ENCODE results near the gene PPIF.

The PPIF gene

DNA sequence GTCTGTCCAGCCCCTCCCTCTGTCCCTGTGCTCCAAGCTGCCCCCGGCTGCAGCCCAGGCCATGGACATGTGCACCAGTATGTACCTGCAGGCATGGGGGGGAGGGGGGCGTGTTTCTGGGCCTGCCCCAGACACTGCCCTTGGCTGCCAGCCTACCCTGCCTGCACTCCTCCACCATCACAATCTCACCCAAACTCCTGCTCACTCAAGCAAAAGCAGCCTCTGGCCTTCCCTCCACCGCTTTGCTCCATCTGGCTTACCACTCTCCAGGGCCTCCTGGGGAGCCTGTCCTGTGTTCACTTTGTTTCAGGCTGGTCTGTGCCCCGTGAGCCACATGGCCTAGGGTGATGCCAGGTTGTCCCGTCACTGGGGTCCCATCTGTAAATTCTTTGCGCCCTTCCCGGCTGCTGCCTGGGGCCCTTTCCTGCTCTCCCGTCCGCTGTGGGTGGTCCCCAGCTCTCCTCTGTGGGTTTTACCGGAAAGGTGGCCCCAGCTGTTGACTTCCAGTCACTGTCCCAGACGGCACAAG lies 33.3 kb upstream of the PPIF start:
- no peak for FAIRE-seq

- no peak for FAIRE-seq
These were observed 32.3 kb upstream of the PPIF start for GRCh38 chr10:79314761-79315601.

DNA sequence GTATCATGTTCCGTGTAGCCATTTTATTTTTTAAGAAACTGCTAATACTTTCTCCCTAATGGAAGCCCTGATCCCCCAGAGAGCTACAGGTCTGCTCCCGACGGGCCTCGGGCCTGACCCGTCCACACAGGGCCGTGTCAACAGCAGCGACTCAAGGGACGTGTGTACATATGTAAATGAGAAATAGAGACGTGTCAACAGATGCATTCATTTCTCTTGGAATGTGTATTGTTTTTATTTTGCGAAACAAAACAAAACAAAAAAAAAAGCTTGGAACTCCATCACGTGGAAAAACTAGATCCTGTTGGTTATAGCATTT lies 31.7 kb upstream of the PPIF start:
- FAIRE-seq = no peak

DNA sequence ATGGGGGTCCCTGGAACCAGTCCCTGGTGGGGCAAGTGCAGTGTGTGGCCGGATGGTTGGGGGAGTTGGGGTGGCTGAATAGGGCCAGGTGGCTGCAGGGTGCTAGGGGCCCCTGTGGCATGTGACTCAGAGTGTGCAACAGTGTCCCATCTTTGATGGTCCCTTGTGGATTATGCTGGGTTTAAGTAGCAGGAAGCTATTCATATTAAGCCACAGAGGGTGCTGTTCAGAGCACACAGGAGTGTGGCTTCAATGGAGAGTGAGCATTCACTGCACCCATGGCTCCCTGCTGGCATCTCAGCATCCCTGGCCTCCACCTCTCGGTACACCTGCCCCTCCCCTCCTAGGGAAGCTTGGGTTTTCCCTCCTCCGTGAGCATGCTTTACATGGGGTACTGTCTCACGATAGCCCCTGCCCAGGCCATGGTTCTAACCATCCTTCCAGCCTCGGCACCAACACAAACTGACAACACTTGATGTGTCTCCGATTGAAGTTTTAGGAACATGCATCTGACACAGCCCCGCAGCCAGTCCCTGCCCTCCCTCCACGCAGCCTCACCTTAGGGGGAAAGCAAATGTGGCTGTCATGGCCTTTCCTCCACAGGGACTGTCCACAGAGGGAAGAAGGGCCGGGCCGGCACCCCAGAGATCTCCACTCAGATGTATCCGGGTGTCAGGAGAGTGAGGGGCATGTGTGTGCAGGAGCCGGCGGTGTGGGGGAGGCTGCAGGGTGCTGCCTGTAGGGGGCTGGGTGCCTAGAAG lies 30.4 kb upstream of the PPIF start:
- no peak for FAIRE-seq

DNA sequence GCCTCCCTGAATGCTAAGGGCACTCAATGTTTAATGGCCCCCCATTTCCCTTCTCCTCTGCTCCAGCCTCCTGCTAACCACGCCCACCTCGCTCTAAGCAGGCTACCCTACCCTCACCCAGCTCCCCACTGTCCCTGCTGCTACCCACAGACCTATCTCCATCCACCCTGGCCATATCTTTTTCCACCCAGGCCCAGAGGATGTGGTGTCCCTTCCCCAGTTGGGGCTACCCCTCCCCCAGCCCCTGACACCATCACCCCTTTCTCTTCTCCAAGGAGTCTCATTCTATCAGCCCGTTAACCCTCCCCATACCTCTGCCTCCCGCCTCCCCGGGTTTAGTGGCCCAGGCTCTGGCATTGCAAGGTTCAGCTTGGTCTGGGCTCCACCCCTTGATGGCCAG lies 28.9 kb upstream of the PPIF start:
- FAIRE-seq = no peak

- no peak for FAIRE-seq
These were observed 28.0 kb upstream of the PPIF start for GRCh38 chr10:79319115-79319771.

- FAIRE-seq = no peak
These were observed 27.0 kb upstream of the PPIF start for GRCh38 chr10:79320316-79320715.

DNA sequence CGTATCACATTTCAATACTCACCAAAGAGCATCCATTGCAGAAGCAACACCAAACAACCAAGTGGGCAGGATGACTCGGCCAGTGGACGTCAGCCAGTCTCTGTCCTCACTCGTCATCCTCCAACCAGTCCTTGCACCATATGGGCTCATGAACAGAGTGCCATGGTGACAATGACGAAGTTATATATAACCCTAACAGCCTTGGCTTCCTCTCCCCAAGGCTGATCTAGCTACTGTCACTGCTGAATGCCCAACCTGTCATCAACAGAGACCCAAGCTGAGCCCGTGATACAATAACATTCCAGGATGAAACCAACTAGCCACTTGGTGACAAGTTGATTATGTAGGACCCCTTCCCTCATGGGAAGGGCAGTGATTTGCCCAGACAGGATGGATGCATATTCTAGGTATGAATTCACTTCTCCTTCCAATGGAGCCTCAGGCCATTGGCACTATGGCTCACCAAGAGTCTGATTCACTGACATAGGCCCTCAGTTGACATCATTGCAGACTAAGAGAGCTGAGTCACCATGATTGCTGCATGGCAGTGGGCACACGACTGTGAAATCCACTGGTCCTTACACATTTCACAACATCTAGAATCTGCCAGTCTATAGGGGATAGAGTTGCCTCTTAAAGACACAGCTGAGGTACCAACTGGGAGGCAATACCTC lies 26.3 kb upstream of the PPIF start:
- no peak for FAIRE-seq

DNA sequence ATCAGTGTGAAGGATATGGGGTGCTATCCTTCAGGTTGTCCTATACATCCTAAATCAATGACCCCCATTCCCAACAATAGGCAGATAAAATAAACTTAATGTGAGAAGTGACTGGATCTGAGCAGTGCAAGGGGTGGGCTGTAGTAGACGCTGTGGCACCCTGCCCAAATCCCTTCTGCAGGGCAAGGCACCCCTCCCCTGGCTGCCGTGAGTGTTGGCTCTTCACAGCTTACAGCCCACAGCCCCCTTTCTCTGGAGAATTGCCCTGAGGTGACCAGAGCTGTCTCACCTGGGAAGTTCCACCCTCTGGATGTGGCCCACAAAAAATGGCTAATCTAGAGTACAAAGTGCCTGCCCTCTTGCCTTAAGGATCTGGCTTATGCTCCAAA lies 25.8 kb upstream of the PPIF start:
- no peak for FAIRE-seq

GRCh38 chr10:79321951-79322350 lies 25.3 kb upstream of the PPIF start:
- no peak for FAIRE-seq

DNA sequence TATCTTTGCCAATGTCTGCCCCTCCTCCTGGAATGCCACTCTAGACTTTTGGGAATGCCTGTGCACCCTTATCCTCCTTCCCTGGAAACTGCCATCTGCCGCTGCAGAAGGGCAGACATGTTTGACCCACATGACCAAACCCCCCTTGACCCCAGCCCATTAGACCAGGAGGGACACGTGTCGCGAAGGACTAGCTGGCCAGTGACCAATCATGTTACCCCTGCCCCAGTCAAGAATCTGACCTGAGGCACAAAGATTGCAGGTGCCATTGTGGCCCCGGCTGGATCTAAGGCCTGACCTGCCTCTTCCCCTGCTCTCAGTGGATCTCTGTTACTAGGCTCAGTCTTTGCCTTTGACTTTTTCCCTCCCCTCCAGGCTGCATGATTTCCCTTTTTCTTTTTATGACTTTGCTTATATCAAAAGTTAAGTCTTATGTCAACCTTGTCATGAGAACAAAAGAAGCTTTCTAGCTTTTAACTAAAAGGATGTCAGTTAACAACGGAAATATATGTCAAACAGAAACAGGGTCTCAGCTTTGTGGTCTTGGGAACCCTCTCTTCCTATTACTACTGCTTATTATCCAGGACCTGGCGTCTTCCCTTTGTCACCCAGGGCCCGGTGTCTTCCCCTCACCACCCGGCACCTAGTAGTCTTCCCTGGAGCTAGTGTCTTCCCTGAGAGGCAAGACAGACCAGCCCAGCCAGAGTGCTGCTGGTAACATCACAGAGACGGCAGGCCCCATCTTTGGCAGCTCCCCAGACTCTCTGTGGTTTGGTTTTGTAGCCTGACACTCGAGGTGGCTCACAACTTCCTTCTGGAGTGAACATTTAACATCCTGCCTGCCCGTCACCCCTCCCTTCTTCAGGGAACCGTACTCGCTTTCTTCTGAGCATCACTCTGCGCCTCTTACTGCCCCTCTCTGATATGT lies 24.4 kb upstream of the PPIF start:
- FAIRE-seq = no peak

- no peak for FAIRE-seq
These were observed 23.7 kb upstream of the PPIF start for GRCh38 chr10:79323602-79324001.

- FAIRE-seq = no peak
These were observed 23.1 kb upstream of the PPIF start for GRCh38 chr10:79324032-79324695.

DNA sequence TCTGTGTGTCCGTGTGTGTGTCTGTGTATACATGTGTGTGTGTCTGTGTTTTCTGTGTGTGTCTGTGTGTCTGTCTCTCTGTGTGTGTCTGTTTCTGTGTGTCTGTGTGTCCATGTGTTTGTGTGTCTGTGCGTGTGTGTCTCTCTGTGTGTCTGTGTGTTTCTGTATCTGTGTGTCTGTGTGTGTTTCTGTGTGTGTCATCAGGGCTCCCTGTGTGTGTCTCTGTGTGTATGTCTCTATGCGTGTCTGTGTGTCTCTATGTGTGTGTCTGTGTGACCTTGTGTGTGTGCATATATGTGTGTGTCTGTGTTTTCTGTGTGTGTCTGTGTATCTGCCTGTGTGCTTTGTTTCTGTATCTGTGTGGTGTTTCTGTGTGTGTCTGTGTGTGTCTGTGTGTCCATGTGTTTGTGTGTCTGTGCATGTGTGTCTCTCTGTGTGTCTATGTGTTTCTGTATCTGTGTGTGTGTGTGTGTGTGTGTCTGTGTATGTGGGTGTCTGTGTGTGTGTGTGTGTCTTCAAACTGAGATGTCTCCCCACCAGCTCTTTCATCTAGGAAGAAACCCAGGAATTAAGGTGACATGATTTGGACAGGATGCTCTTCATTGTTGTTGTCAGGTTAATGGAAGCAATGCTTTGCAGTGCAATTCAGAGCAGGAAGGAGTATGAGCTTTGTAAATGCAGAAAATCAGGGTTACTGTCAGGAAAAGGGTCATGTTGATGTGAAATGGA lies 20.7 kb upstream of the PPIF start:
- no peak for FAIRE-seq

GRCh38 chr10:79327090-79327457 lies 20.2 kb upstream of the PPIF start:
- no peak for FAIRE-seq

DNA sequence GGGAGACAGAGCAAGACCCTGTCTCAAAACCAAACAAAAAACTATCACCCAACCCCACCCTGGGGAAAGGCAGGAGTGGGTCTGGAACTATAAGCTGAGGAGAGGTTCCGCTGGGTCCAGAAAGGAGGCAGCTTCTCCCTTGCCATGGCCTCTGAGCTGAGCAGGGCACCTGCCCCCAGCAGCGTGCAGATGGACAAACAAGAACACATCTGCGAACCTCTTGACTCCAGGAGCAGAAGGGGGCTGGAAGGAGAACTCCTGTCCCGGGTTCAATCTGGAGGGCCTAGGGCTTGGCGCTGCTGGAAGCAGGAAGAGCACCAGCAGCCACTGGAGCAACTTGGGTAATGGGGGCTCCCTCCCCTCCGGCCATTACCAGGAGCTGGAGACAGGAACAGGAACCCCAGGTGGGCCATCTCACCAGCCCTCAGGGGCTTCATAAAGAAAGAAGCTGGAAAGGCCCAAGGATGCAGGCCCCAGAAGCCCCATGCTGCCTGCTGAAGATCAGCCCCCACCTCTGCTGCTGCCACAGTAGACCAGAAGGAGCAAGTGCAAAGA lies 19.0 kb upstream of the PPIF start:
- no peak for FAIRE-seq

DNA sequence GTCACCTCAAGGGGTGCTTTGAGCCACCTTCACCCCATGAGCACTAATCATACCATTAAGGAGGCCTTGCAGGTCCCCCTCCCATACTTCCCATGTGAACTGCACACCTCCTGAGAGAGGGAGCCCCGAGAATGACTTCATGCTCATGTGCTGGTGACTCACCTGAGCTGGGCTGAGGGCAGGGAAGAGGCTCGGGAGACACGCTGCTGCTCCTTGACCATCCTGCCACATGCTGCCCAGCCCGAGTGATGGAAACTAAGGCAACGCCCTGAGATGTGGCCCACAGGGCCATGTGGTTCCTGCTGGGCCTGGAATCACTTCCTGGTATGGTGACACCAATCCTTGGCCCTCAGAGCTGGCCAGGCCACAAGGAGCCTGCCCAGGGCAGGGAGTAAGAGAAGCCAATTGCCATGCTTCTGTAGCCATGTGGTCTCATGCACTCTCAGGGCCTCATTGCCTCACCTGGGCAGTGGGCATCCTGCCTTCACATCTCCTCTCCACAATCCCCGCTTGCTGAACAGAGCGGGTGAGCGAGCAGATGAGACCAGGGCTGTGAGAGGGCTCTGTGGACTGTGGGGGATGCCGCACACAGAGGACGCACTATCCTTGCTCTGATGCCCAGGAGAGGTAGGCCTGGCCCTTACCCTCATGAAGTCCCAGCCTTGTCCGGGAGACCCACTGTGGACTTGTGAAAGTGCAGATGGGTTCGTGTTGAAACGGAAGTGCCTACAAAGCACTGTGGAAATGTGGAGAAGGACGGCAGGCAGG lies 18.3 kb upstream of the PPIF start:
- no peak for FAIRE-seq

- no peak for FAIRE-seq
These were observed 17.7 kb upstream of the PPIF start for GRCh38 chr10:79329529-79329928.

- no peak for FAIRE-seq
These were observed 16.0 kb upstream of the PPIF start for GRCh38 chr10:79331226-79331625.

GRCh38 chr10:79331709-79332108 lies 15.6 kb upstream of the PPIF start:
- no peak for FAIRE-seq

Data from colon (tissue), 2 donors.